Fibroblast of villous mesenchyme (primary cell): ENCODE results near the gene PTPRJ. TPM values are rescaled to one million over a fixed set of nuclear protein-coding genes. Genes with fewer than 3 reads are reported as not detected.

Experiments used
- DNase-seq: peaks from one replicate; pipeline ENCODE4 v3.0.0-alpha.2; 2010; ENCODE audit warnings: low read depth
- H3K4me3 ChIP-seq: 2 replicates; pipeline ENCODE4 v1.5.1; 2011; ENCODE audit warnings: low read depth, mild to moderate bottlenecking, low read length
- CTCF ChIP-seq: IDR thresholded peaks from 2 replicates; pipeline ENCODE4 v1.5.1; 2012; ENCODE audit warnings: low read depth, mild to moderate bottlenecking, low read length; ENCODE audit not compliant: insufficient read depth
- total RNA-seq: library from RNA; depleted of rRNA; stranded (reverse); fragments of >200 nt; gene quantifications from 2 replicates; pipeline ENCODE4 v1.2.3, GENCODE V29; 2012

The PTPRJ gene
- total RNA-seq, 1 donor = 29.8 TPM

- H3K4me3 ChIP-seq = no peak overlapping the region
- TF ChIP-seq CTCF = no peak
- DNase-seq = no peak
Observed at GRCh38 chr11:48008951-48009270, 28.6 kb downstream of the PTPRJ start.

GRCh38 chr11:48011102-48011797 lies 30.9 kb downstream of the PTPRJ start:
- TF ChIP-seq CTCF = no peak

GRCh38 chr11:48011798-48012391 lies 31.5 kb downstream of the PTPRJ start:
- no peak for TF ChIP-seq CTCF
- no peak overlapping the region for H3K4me3 ChIP-seq
- DNase-seq = no peak

More at GRCh38 chr11:48011102-48011797, 30.9 kb downstream of the PTPRJ start:
- DNase-seq = no peak
- H3K4me3 ChIP-seq = no peak overlapping the region

GRCh38 chr11:48013269-48013901 lies 33.0 kb downstream of the PTPRJ start:
- TF ChIP-seq CTCF = no peak
- H3K4me3 ChIP-seq = no peak overlapping the region
- DNase-seq = no peak

GRCh38 chr11:48014917-48015316 lies 34.6 kb downstream of the PTPRJ start:
- DNase-seq = no peak
- no peak for TF ChIP-seq CTCF
- H3K4me3 ChIP-seq = no peak overlapping the region

- no peak overlapping the region for H3K4me3 ChIP-seq
- no peak for DNase-seq
- TF ChIP-seq CTCF = no peak
Observed at GRCh38 chr11:48017105-48017830, 36.9 kb downstream of the PTPRJ start.
